ENCODE data around the gene FAM185A. TPM values are rescaled to one million over a fixed set of nuclear protein-coding genes. Genes with fewer than 3 reads are reported as not detected.
"Not testable (repeated sequence)": the region's sequence is repeated elsewhere in the genome, so short reads cannot be mapped to it uniquely, and the experiment has no call there.

The FAM185A gene
- total and polyA plus RNA-seq, 2 experiments from 2014 or later, result 2.9 to 5.0 TPM

GRCh38 chr7:102836191-102836919 lies 87.6 kb downstream of the FAM185A start:
- Histone ChIP-seq H3K4me3 (no peak overlapping the region), H3K36me3 (ENCODE audit: low read depth) (no peaks in the 10 kb centered on the region), H3K4me2 (ENCODE audit: unreplicated experiment) (peak overlapping the region; percentile 54), H3K9ac (no peak overlapping the region), H3K27me3 (replicated peaks; ENCODE audit: insufficient read depth) (no peaks in the 10 kb centered on the region), H2AFZ (no peak overlapping the region), H3K27ac (peak overlapping the region; percentile 29; the same call in 1 of the 2 replicates), H4K20me1 (ENCODE audit: insufficient read depth) (no peaks in the 10 kb centered on the region), H3K9me3 (ENCODE audit: low read depth) (no peaks in the 10 kb centered on the region), H3K4me1 (ENCODE audit: insufficient read depth) (peaks cover 27% of the 10 kb centered on the region), H3K79me2 (ENCODE audit: insufficient read depth) (no peaks in the 10 kb centered on the region), H3F3A (ENCODE audit: insufficient read depth) (peaks cover 17% of the 10 kb centered on the region), H3K9me2 (ENCODE audit: insufficient read depth) (no peaks in the 10 kb centered on the region)
- TF ChIP-seq EZH2 (IDR thresholded peaks at IDR 0.05; ENCODE audit: insufficient read depth, poor library complexity, severe bottlenecking), result no peak
- no peak for TF ChIP-seq EZH2phosphoT487 (IDR thresholded peaks at IDR 0.05; ENCODE audit: insufficient read depth, low read depth)
- in situ Hi-C loops (cut with MboI), result no loop called here
- WGBS, 2 experiments (ENCODE audit: low coverage in 1 of 2, low lambda C conversion rate in 2 of 2, missing lambda C conversion rate in 2 of 2), result 23 to 26% methylated on average over 6 of the region's 6 CpGs
- peak; percentile 93 for DNase-seq

DNA sequence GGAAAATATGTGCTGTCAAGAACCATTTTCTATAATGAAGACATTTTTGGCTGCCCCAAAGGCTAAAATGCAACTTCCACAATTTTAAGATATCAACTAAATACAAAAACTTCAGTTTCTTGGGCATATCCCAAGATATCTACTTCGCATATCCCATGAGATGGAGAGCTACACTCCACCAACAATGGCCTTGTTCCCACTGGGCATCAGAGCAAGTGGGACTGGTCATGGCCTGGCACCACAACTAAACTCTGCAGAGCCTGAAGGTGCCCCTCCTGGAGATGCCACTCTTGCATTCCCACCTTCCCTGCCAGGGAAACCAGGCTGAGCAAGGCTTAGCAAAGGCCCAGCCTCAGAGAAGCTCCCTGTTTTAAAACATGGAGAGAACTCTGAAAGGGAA lies 88.2 kb downstream of the FAM185A start:
- peak overlapping the region; percentile 54 for H3K4me2 ChIP-seq (ENCODE audit: unreplicated experiment)
- no peak for DNase-seq
- H3K4me1 ChIP-seq (ENCODE audit: insufficient read depth), result peaks cover 27% of the 10 kb centered on the region
- H3K79me2 ChIP-seq (ENCODE audit: insufficient read depth), result no peaks in the 10 kb centered on the region
- H3K27me3 ChIP-seq (replicated peaks; ENCODE audit: insufficient read depth), result no peaks in the 10 kb centered on the region
- H4K20me1 ChIP-seq (ENCODE audit: insufficient read depth), result no peaks in the 10 kb centered on the region
- H3K36me3 ChIP-seq (ENCODE audit: low read depth), result no peaks in the 10 kb centered on the region
- H3K9me3 ChIP-seq (ENCODE audit: low read depth), result no peaks in the 10 kb centered on the region
- H3K9me2 ChIP-seq (ENCODE audit: insufficient read depth), result no peaks in the 10 kb centered on the region
- peaks cover 18% of the 10 kb centered on the region for H3F3A ChIP-seq (ENCODE audit: insufficient read depth)
- TF ChIP-seq EZH2 (IDR thresholded peaks at IDR 0.05; ENCODE audit: insufficient read depth, poor library complexity, severe bottlenecking), result no peak
- no peak overlapping the region for H3K4me3 ChIP-seq
- in situ Hi-C loops (cut with MboI), result no loop called here
- H3K27ac ChIP-seq, result no peak overlapping the region
- WGBS, 2 experiments (ENCODE audit: low coverage in 1 of 2, low lambda C conversion rate in 2 of 2, missing lambda C conversion rate in 2 of 2), result 77 to 83% methylated on average over 1 of the region's 1 CpG
- no peak overlapping the region for H2AFZ ChIP-seq
- H3K9ac ChIP-seq, result no peak overlapping the region

GRCh38 chr7:102837802-102838201 lies 89.0 kb downstream of the FAM185A start:
- no peaks in the 10 kb centered on the region for H3K27me3 ChIP-seq (replicated peaks; ENCODE audit: insufficient read depth)
- H3K36me3 ChIP-seq (ENCODE audit: low read depth), result no peaks in the 10 kb centered on the region
- TF ChIP-seq EZH2 (IDR thresholded peaks at IDR 0.05; ENCODE audit: insufficient read depth, poor library complexity, severe bottlenecking), result no peak
- TF ChIP-seq EZH2phosphoT487 (IDR thresholded peaks at IDR 0.05; ENCODE audit: insufficient read depth, low read depth), result no peak
- no peak overlapping the region for H2AFZ ChIP-seq
- no peak overlapping the region for H3K4me3 ChIP-seq
- H3F3A ChIP-seq (ENCODE audit: insufficient read depth), result peaks cover 26% of the 10 kb centered on the region
- WGBS, 2 experiments (ENCODE audit: low coverage in 1 of 2, low lambda C conversion rate in 2 of 2, missing lambda C conversion rate in 2 of 2), result 73 to 84% methylated on average over 3 of the region's 3 CpGs
- no peak overlapping the region for H3K9ac ChIP-seq
- H3K79me2 ChIP-seq (ENCODE audit: insufficient read depth), result no peaks in the 10 kb centered on the region
- in situ Hi-C loops (cut with MboI), result no loop called here
- no peaks in the 10 kb centered on the region for H4K20me1 ChIP-seq (ENCODE audit: insufficient read depth)
- no peaks in the 10 kb centered on the region for H3K9me2 ChIP-seq (ENCODE audit: insufficient read depth)
- no peaks in the 10 kb centered on the region for H3K9me3 ChIP-seq (ENCODE audit: low read depth)
- H3K4me2 ChIP-seq (ENCODE audit: unreplicated experiment), result no peak overlapping the region
- peaks cover 30% of the 10 kb centered on the region for H3K4me1 ChIP-seq (ENCODE audit: insufficient read depth)
- no peak overlapping the region for H3K27ac ChIP-seq
- no peak for DNase-seq

DNA sequence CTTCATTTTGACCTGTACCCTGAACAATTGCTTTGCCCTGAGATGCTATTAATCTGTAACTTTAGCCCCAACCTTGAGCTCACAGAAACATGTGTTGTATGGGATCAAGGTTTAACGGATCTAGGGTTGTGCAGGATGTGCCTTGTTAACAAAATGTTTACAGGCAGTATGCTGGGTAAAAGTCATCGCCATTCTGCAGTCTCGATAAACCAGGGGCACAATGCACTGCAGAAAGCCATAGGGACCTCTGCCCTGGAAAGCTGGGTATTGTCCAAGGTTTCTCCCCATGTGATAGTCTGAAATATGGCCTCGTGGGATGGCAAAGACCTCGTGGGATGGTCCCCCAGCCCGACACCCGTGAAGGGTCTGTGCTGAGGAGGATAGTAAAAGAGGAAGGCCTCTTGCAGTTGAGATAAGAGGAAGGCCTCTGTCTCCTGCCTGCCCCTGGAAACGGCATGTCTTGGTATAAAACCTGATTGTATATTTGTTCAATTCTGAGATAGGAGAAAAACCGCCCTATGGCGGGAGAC lies 89.8 kb downstream of the FAM185A start:
- H2AFZ ChIP-seq; in situ Hi-C loops (cut with MboI); H3K4me3 ChIP-seq; DNase-seq; H3K4me2 ChIP-seq (ENCODE audit: unreplicated experiment); H3K27me3 ChIP-seq (replicated peaks; ENCODE audit: insufficient read depth); H4K20me1 ChIP-seq (ENCODE audit: insufficient read depth); H3K79me2 ChIP-seq (ENCODE audit: insufficient read depth); H3K27ac ChIP-seq; H3K9me3 ChIP-seq (ENCODE audit: low read depth); H3K36me3 ChIP-seq (ENCODE audit: low read depth); H3K9me2 ChIP-seq (ENCODE audit: insufficient read depth); H3K9ac ChIP-seq: not testable (repeated sequence)
- peaks cover 26% of the 10 kb centered on the region for H3F3A ChIP-seq (ENCODE audit: insufficient read depth)
- H3K4me1 ChIP-seq (ENCODE audit: insufficient read depth), result peaks cover 30% of the 10 kb centered on the region
- WGBS, 2 experiments (ENCODE audit: low coverage in 1 of 2, low lambda C conversion rate in 2 of 2, missing lambda C conversion rate in 2 of 2), result 84 to 87% methylated on average over 10 of the region's 10 CpGs
